C1 segment of cervical spinal cord (tissue), 14 donors: ENCODE results near the gene PPHLN1.
"Not testable (repeated sequence)": the region's sequence is repeated elsewhere in the genome, so short reads cannot be mapped to it uniquely, and the experiment has no call there.

Source experiments
- DNase-seq, 14 donors: peaks; one replicate each; lab custom pipeline; 2025; lab: John Stamatoyannopoulos, UW

The PPHLN1 gene

DNA sequence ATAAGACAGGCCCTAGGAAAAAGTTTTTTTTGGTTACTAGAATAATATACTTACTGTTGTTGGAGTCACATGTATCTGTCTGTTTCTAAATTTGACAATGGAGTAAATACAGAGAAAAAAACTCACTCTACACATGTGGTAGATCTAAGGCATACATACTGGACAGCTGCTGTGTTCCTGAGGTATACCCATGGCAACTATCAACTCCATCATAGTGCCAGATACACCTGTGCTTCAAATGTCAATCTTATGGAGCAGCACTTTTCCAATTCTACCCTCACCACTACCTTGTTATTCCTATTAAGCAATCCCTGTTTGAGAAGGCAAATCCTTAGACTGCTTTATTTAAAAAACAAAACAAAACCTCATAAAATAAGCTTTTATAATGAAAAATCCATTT, 3.4 kb upstream of the PPHLN1 start:
- DNase-seq = no peak

DNA sequence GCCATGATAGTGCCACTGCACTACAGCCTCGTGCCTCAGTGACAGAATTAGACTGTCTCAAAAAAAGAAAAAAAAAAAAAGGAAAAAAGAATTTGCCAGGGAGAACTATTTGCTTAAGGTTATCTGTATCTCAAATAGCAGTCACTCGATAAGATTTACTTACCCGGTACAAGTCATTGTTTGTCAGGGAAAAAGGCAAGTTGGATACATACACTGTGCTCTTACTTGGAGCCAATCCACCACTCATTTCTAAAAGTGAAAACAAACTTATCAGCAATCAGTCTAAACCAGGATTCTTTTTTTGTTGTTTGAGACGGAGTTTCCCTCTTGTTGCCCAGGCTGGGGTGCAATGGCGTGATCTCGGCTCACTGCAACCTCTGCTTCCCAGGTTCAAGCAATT, 2.1 kb upstream of the PPHLN1 start:
- no peak for DNase-seq

DNA sequence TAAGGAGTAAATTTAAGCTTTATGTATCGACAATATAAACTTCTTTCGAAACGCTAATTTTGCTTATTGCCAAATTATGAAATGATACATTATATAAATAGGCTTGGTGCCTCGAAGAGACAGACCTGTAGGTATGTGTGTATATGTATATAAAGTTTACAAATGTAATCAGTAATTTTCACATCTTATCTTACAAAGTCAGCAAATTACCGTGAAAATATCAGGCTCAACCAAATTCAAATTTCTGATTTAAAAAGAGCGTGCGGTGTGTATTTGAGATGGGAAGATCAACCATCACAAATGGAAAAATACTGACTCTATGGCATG, 678 bp upstream of the PPHLN1 start:
- peak in 1 of 14 donors; percentile 20 for DNase-seq

DNA sequence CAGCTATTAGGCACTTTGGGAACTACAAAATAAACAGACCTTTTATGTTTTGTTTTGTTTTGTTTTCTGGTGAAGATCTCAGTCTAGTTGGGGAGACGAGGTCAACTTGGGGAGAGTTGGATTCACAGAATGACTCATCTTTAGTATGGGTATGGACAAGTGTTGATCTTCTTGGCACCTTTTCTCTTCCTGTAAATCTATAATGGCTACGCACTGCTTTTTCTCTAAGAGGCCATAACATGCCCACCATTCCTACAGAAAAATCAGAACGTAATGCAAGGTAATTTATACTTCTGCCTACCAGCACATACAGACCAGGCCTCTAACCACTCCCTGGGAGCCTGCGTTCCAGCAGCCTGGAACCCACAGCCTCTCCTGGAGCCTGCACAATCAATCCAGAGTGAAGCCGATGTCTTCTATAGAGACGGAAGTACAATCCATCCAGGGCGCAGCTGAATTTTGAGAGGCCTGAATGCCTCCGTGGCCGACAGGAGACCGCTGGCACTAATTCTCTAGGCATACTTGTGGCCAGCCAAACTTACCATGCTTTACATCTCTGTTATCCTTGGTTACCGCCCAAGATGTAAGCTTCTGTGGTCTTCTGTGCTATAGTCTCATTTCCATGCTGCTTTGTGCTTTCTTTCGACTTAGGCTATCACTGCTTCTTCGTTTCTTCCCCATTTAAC, 717 bp downstream of the PPHLN1 start:
- DNase-seq = peak in 4 of 14 donors; percentile 2 to 30 (median 10)

GRCh38 chr12:42327227-42327590, 1.2 kb downstream of the PPHLN1 start:
- no peak for DNase-seq

- DNase-seq = not testable (repeated sequence)
Observed at GRCh38 chr12:42330097-42330496, 4.1 kb downstream of the PPHLN1 start.

GRCh38 chr12:42332301-42333285, 6.6 kb downstream of the PPHLN1 start:
- peak in 1 of 14 donors; percentile 4 for DNase-seq

DNA sequence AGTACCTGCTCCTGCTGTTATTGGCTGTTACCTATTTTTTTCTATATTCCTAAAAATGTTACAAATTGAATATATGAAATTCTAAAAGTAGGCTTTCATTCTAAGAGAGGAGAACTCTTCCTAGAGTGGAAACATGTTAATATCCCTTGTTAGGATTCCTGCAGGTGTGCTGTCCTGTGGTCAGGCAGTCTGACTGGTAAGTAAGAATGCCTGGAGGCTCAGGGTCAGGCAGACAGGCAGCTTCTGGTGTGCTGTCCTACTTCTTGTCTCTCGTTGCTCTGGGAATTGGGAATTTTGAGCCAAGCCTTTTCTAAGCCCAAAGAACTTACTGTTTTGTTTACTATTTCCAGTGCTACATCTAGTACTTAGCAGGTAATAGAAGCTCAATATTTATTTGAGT, 10.3 kb downstream of the PPHLN1 start:
- no peak for DNase-seq

DNA sequence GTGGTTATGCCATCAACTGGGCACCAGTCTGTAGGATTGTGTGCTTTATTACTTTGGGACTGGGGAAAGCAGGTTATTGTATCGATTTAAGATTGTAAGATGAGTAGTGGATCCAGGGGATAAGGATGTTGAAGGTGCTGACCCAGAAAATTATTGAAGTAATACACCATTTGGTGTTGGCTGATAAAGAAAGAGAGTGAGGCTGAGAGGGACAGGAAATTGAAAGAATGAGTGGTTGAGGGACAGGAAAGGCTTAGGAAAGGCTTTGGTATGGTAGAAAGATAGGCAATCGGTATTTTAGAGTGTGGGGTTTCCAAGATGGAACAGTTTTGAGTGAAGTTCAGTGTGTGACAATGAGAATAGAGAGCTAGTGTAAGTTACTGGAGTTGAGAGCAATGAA, 12.3 kb downstream of the PPHLN1 start:
- no peak for DNase-seq

DNA sequence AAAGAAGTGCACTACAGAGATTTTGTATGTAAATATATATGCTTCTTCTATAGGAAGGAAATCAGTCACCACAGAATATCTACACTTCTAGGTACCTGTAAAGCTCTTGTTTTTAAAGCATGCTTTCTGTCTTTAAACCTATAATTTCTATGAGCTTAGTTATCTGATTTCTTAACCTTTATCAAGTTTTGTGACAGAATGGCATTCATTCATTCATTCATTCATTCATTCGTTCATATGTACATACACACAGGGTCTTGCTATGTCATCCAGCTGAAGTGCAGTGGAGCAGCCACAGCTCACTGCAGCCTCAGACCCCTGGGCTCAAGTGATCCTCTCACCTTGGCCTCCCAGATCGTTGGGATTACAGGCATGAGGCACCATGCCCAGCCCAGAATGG, 16.1 kb downstream of the PPHLN1 start:
- DNase-seq = no peak

DNA sequence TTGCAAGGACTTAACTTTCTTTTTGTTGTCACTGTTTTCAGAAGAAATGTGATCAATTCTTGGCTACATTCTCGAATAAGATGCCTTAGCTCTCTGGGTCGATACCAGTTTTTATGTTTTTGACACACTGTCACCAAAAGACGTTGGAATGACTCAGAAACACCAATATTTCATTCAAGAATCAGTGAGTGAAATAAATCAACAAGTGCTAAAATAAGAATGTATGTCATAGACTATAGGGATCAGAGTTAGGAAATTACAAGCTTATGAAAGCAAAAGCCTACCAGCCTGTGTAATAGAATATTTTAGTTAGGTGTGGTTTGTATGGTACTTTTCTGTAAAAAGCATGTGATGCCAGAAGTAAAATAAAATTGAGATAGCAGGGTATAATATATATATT, 17.8 kb downstream of the PPHLN1 start:
- DNase-seq = no peak

- no peak for DNase-seq
Observed at GRCh38 chr12:42346403-42347002, 20.5 kb downstream of the PPHLN1 start.

DNA sequence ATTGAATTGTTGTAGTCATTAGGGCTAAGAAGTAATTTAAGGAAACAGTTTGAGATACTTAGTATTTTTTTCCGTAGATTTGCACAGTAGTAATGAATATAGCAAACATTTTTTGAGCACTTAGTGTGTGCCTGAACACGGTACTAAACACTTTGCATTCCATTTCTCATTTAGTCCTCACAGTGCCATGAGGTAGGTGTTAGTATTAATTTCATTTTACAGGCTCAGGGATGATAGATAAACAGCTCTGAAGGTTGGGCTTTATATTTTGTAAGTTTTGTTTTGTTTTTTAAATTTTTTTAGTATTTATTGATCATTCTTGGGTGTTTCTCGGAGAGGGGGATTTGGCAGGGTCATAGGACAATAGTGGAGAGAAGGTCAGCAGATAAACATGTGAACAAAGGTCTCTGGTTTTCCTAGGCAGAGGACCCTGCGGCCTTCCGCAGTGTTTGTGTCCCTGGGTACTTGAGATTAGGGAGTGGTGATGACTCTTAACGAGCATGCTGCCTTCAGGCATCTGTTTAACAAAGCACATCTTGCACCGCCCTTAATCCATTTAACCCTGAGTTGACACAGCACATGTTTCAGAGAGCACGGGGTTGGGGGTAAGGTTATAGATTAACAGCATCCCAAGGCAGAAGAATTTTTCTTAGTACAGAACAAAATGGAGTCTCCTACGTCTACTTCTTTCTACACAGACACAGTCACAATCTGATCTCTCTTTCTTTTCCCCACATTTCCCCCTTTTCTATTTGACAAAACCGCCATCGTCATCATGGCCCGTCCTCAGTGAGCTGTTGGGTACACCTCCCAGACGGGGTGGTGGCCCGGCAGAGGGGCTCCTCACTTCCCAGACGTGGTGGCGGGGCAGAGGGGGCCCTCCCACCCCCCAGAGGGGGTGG, 23.4 kb downstream of the PPHLN1 start:
- not testable (repeated sequence) for DNase-seq

DNA sequence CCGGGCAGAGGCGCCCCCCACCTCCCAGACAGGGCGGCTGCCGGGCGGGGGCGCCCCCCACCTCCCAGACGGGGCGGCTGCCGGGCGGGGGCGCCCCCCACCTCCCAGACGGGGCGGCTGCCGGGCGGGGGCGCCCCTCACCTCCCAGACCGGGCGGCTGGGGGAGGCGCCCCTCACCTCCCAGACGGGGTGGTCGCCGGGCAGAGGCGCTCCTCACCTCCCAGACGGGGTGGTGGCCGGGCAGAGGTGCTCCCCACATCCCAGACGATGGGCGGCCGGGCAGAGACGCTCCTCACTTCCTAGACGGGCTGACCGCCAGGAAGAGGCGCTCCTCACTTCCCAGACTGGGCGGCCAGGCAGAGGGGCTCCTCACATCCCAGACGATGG, 24.0 kb downstream of the PPHLN1 start:
- not testable (repeated sequence) for DNase-seq

GRCh38 chr12:42356344-42356743, 30.4 kb downstream of the PPHLN1 start:
- no peak for DNase-seq

DNA sequence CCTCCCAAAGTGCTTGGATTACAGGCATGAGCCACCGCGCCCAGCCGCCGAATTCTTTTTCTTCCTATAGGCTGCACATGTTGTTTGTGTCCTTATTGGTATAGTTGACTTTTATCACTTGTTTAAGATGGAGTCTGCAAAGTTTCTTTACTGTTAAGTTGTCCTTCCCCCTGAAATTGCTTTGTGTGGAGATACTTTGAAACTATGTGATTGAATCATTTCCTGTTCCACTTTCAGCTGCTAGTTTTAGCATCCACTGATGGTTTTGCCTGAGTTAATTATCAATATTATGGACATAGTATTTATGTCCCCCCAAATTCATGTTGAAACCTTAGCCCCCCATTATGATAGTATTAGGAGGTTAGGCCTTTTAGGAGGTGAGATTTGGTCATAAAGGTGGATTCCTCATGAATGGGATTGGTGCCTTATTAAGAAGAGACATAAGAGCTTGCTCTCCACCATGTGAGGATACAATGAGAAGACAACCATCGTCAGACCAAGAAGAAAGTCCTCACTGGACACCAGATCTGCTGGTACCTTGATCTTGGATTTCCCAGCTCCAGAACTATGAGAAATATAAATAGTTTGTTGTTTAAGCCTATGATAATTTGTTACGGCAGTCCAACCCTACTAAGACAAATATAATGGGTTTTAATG, 34.9 kb downstream of the PPHLN1 start:
- DNase-seq = no peak

DNA sequence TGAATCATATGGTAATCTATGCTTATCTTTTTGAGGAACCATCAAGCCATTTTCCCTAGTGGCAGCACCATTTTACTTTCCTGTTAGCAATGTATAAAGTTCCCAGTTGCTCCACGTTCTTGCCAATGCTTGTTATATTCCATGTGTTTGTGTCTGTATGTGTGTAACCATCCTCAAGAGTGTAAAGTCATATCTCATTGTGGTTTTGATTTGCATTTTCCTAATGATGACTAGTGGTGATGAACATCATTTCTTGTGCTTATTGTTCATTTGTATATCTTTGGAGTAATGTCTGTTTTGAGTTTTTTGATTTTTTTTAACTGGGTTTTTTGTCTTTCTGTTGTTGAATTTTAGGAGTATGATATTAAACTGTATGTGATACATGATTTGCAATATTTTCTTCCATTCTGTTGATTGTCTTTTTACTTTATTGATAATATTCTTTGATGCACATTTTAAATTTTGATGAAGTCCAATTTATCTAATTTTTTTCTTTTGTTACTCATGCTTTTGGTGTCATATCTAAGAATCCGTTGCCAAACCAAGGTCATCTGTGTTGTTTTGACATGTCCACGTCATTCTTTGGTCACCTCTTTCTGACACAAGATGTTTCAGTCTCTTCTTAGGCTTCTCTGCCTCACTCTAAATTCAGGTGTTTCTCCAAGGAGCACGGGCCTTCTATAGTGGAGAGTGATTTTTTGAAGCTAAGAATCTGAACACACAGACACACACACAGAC, 36.1 kb downstream of the PPHLN1 start:
- no peak for DNase-seq

- no peak for DNase-seq
Observed at GRCh38 chr12:42362647-42363260, 36.8 kb downstream of the PPHLN1 start.

DNA sequence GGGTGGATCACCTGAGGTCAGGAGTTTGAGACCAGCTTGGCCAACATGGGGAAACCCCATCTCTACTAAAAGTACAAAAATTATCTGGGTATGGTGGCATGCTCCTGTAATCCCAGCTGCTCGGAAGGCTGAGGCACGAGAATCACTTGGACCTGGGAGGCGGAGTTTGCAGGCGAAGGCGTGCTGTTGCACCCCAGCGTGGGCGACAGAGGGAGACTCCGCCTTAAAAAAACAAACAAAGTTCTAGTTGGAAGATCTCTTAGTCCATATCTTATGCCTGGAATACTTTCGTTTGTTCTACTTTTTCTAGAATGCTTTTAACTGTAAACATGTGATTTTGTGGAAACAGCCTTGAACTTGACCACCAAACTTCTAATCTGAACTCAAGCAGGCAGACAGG, 38.7 kb downstream of the PPHLN1 start:
- DNase-seq = no peak

GRCh38 chr12:42365486-42365885, 39.5 kb downstream of the PPHLN1 start:
- no peak for DNase-seq
